ENCODE measurements around the gene PRPS1.

The PRPS1 gene

DNA sequence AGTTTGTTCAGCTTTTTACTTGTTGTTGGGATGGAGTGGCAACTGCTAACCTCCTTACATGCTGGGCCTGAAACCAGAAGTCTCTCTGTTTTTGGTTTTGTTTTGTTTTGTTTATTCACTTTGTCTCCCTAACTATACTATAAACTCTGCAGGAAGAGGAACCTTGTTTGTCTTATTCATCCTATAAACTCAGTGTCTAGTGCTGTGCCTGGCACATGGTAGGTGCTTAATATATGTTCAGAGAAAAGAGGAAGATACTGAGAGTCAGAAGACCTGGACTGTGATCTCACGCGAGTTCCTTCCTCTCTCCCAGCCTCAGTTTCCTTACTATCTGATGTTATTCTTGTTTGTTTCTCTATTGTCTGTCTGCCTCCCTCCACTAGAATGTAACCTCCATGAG is 71.3 kb downstream of the PRPS1 start (continued):
- TF ChIP-seq, protein P1, sequence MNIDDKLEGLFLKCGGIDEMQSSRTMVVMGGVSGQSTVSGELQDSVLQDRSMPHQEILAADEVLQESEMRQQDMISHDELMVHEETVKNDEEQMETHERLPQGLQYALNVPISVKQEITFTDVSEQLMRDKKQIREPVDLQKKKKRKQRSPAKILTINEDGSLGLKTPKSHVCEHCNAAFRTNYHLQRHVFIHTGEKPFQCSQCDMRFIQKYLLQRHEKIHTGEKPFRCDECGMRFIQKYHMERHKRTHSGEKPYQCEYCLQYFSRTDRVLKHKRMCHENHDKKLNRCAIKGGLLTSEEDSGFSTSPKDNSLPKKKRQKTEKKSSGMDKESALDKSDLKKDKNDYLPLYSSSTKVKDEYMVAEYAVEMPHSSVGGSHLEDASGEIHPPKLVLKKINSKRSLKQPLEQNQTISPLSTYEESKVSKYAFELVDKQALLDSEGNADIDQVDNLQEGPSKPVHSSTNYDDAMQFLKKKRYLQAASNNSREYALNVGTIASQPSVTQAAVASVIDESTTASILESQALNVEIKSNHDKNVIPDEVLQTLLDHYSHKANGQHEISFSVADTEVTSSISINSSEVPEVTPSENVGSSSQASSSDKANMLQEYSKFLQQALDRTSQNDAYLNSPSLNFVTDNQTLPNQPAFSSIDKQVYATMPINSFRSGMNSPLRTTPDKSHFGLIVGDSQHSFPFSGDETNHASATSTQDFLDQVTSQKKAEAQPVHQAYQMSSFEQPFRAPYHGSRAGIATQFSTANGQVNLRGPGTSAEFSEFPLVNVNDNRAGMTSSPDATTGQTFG (tag by site-specific recombination; IDR thresholded peaks at IDR 0.05; ENCODE audit: borderline replicate concordance) = no peak
- TF ChIP-seq ZSCAN5A (tag by site-specific recombination; IDR thresholded peaks at IDR 0.05) (no peak), SP3 (tag by site-specific recombination; IDR thresholded peaks at IDR 0.05) (no peak), OVOL3 (tag by site-specific recombination; IDR thresholded peaks at IDR 0.05) (no peak)
- TF ChIP-seq, protein P2, sequence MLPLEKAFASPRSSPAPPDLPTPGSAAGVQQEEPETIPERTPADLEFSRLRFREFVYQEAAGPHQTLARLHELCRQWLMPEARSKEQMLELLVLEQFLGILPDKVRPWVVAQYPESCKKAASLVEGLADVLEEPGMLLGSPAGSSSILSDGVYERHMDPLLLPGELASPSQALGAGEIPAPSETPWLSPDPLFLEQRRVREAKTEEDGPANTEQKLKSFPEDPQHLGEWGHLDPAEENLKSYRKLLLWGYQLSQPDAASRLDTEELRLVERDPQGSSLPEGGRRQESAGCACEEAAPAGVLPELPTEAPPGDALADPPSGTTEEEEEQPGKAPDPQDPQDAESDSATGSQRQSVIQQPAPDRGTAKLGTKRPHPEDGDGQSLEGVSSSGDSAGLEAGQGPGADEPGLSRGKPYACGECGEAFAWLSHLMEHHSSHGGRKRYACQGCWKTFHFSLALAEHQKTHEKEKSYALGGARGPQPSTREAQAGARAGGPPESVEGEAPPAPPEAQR (tag by site-specific recombination; IDR thresholded peaks at IDR 0.05) = no peak

DNA sequence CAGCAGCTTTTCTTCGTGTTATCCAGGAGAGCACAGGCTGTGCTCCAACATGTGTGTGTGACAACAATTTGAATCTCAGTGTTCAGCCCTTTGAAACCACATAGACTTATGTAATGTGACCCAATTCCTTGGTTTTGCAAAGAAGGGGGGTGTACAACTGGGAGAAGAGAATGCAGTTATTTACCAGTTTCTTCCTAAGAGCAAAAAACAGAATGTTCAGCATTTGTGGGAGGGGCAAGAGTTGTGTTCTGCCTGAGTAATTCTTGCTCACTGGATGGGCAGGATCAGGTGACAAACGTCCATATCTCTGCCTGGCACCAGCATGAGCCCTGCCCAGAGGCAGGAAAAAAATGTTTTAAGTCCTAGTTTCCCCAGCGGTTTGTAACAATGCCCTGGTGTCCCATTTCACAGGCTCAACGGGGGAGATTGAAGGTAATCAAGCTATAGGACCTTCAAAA is 72.0 kb downstream of the PRPS1 start:
- no peak overlapping the region for H3K27ac ChIP-seq (ENCODE audit: extremely low read depth, low read depth, low read length)
- no peaks in the 10 kb centered on the region for H3K4me1 ChIP-seq (ENCODE audit: control insufficient read depth, insufficient read depth, low read length)
- no peaks in the 10 kb centered on the region for H3K36me3 ChIP-seq (ENCODE audit: control insufficient read depth in 2 of 2, insufficient read depth in 1 of 2, low read length in 2 of 2)
- ChIA-PET CTCF (interaction anchor here (0.6 to 1.1 kb wide), 2 partner anchors 12 to 76 kb away, joined by 3 read pairs; no protein-coding TSS in a partner anchor), POLR2A (interaction anchor here (1.4 kb wide), 1 partner anchor 16 kb away, joined by 5 read pairs; no protein-coding TSS in a partner anchor)
- TF ChIP-seq, protein P3, sequence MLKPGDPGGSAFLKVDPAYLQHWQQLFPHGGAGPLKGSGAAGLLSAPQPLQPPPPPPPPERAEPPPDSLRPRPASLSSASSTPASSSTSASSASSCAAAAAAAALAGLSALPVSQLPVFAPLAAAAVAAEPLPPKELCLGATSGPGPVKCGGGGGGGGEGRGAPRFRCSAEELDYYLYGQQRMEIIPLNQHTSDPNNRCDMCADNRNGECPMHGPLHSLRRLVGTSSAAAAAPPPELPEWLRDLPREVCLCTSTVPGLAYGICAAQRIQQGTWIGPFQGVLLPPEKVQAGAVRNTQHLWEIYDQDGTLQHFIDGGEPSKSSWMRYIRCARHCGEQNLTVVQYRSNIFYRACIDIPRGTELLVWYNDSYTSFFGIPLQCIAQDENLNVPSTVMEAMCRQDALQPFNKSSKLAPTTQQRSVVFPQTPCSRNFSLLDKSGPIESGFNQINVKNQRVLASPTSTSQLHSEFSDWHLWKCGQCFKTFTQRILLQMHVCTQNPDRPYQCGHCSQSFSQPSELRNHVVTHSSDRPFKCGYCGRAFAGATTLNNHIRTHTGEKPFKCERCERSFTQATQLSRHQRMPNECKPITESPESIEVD (tag by site-specific recombination; IDR thresholded peaks at IDR 0.05) = peak; percentile 87
- TF ChIP-seq ZNF140 (tag by site-specific recombination; IDR thresholded peaks at IDR 0.05) (no peak), ZNF341 (tag by site-specific recombination; IDR thresholded peaks at IDR 0.05; ENCODE audit: low read depth) (no peak), ZNF311 (tag by site-specific recombination; IDR thresholded peaks at IDR 0.05; ENCODE audit: borderline replicate concordance) (no peak), ZIC2 (tag by site-specific recombination; IDR thresholded peaks at IDR 0.05) (peak; percentile 54), ZNF670 (tag by site-specific recombination; IDR thresholded peaks at IDR 0.05; ENCODE audit: low read depth) (no peak), ZXDB (tag by site-specific recombination; IDR thresholded peaks at IDR 0.05) (no peak)
- TF ChIP-seq, protein P4, sequence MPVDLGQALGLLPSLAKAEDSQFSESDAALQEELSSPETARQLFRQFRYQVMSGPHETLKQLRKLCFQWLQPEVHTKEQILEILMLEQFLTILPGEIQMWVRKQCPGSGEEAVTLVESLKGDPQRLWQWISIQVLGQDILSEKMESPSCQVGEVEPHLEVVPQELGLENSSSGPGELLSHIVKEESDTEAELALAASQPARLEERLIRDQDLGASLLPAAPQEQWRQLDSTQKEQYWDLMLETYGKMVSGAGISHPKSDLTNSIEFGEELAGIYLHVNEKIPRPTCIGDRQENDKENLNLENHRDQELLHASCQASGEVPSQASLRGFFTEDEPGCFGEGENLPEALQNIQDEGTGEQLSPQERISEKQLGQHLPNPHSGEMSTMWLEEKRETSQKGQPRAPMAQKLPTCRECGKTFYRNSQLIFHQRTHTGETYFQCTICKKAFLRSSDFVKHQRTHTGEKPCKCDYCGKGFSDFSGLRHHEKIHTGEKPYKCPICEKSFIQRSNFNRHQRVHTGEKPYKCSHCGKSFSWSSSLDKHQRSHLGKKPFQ (tag by site-specific recombination; IDR thresholded peaks at IDR 0.05) = no peak
- TF ChIP-seq, protein P2 (tag by site-specific recombination; IDR thresholded peaks at IDR 0.05) = no peak
- TF ChIP-seq, protein P5, sequence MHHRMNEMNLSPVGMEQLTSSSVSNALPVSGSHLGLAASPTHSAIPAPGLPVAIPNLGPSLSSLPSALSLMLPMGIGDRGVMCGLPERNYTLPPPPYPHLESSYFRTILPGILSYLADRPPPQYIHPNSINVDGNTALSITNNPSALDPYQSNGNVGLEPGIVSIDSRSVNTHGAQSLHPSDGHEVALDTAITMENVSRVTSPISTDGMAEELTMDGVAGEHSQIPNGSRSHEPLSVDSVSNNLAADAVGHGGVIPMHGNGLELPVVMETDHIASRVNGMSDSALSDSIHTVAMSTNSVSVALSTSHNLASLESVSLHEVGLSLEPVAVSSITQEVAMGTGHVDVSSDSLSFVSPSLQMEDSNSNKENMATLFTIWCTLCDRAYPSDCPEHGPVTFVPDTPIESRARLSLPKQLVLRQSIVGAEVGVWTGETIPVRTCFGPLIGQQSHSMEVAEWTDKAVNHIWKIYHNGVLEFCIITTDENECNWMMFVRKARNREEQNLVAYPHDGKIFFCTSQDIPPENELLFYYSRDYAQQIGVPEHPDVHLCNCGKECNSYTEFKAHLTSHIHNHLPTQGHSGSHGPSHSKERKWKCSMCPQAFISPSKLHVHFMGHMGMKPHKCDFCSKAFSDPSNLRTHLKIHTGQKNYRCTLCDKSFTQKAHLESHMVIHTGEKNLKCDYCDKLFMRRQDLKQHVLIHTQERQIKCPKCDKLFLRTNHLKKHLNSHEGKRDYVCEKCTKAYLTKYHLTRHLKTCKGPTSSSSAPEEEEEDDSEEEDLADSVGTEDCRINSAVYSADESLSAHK (tag by site-specific recombination; IDR thresholded peaks at IDR 0.05) = peak; percentile 85
- H3K4me3 ChIP-seq (ENCODE audit: low read depth, low read length) = no peak overlapping the region
- no peaks in the 10 kb centered on the region for H3K9me3 ChIP-seq (ENCODE audit: control insufficient read depth, insufficient read depth, low read depth, low read length)

Measured in HEK293 (cell line).